DMS53 (cell line): ENCODE results near the gene NECTIN4.
A peak's percentile ranks its signal among the peaks of the same experiment; 100 is the strongest.
"Not testable (repeated sequence)": the region's sequence is repeated elsewhere in the genome, so short reads cannot be mapped to it uniquely, and the experiment has no call there.

Experiments
- DNase-seq: peaks from one replicate; lab custom pipeline; 2025; lab: John Stamatoyannopoulos, UW

The NECTIN4 gene

DNA sequence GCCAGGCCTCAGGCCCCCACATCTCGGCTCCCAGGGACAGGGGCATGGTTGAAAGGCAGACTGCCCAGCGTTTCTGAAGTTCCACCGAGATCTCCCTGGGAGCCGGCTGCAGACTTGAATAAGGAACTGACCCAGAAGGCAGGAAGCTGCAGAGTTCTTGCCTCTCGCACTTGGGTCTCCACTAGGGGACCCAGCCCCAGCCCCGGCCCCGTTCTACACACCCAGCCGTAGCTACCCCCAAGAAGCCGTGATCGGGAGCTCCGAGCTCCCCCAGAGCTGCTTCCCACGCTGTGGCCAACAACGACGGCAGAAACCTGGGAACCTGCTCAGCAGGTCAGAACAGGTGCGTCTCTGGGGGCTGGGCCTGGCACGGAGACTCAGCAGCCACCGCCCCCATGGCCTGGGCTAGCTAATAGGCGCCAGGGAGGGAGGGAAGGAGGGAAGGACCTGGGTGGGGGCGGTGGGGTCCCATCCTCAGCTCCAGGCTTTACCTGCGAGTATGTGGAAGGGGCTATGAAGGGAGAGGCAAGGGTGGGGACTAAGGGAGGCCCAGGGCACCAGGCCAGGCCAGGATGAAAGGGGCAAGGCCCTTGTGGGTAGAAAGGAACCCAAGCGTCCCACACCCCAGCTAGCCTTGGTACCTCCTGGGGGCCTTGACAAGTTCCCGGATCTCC, at the start of gene NECTIN4:
Gene NECTIN4 (minus strand): TSS at position 308 of the 674 bp plus-strand sequence. CDS start 262 bp downstream, at position 46.
- DNase-seq, result peak; percentile 90

DNA sequence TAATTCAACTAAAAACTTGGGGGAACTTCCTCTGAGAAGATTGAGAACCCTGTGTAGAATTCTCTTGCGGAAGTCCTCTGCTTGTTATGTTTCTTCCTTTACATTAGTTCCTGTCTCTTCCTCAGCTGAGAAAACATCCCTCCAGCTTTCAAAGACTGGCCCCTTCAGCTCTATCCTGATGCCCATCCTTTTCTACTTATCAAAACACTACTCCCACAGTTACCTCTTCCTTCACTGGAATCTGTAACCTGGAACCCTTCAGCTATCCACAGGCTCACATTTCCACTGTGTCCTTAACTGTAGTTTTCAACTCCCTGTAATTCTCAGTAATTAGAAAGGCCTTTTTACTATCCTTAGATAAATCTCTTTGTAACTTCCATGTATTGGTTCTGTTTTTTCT, 49.1 kb upstream of the NECTIN4 start:
- no peak for DNase-seq

DNA sequence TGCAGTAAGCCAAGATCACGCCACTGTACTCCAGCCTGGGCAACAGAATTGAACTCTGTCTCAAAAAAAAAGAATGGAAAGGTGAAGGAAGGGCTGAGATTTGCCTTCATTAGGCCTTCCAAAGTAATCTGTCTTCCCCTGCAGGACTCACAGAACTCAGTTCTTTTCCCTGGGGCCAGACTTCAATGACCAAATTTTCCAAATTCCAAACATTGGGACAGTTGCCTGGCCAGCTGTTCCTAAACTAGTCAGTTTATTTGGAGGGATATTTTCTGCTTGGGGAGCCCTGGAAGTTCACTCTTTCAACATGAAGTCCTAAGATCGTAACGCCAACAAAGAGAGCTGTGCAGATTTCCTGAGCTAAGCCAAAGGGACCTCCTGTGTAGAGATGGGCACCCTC, 48.5 kb upstream of the NECTIN4 start:
- no peak for DNase-seq

DNA sequence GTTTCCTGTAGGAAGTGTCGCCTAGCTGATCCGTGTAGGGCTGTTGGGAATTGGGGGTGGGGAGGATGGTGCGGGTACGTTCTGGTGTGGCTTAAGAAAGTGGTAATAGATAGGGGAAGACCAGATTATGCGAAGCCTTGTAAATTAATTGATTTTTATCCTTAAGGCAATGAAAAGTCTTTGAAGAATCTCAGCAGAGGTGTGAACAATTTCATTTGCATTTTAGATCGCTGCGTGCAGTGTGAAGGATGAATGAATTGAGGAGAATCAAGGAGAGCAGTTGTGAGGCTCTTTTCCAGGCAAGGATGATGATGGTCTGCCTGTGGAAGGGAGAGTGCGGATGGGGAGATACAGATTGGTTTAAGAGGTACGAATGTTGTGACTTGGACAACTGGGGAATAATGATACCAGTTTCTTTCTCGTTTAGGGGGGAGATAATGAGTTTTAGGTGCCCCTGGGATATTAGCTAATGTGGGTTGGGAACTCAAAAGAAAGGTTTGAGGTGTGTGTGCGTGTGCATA, 43.9 kb upstream of the NECTIN4 start:
- peak; percentile 63 for DNase-seq

DNA sequence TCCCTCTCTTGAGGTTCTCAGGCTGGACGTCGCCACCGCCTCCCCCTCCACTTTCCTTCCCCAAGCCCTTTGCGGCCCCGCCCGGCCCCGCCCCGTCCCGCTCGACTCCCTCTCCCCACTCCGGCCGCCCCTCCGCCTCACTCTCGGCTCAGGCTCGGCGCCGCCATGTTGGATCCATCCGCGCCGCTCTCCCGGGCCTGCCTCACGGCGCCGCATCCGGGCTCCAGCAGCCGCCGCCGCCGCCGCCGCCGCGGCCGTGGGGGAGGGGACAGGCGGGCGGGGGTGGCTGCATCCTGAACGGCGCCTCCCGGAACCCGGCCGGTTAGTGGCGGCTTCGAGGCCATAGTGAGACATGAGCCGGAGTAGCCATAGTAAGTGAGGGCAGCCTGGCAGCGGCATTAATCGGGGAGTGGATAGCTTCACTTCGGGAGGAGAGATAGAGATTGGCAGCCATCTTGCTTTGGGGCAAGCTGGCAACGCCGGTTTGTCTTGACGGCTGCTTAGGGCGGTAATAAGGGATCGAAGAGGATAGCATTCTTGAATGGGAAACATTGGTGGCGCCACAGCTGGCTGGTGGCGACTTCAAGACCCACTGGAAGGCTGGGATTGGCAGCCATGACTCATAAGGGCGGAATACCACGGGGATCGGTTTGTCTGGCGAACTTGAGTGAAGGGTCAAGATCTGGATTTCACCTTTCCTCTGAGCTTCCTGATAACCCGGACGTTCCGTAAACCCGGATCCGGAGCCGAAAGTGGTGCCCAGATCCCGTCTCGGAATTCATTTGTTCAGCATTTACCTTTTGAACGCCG, 43.3 kb upstream of the NECTIN4 start, which contains the start of gene DEDD:
Gene DEDD (minus strand): TSS at position 258 of the 810 bp plus-strand sequence. CDS start 8,205 bp downstream, outside the sequence.
- peak; percentile 98 for DNase-seq

DNA sequence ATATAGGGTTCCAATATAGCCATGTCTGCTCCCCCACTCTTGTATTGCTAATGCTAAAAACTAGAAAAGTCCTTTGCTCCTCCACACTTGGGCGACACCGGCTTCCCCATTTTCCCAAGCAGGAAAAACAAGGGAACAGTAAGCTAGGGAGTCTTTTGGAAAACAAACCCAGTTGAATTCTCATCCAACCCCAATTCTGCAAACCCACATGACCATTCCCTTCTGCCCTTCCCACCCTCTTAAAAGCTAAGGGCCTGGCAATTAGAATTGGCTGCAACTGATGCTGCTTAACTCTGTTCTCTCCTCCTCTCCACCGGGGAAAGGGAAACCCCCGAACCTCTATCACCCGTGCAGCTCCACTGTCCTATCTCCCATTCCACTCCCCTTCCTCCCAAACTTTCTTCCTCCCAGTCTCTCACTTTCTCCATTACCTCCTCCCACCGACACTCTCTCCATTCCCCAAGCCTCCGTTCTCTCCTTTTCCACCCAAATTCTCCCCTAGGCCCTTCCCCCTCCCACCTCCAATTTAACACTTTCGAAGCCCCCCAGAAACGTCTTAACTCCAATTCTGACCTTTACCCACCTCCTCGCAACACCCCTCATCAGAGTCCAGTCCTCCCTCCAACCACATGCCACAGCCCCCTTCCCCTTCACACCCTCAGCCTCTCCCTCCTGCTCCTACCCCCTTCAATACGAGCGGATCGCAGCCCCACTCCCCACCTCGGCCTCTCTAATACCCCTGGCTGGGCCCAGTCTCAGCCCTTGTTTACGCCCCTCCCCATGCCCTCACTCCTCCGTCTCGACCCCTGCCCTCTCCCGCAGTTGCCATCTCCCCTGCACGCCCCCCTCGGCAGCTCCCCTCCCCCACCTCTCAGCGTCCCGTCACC, 42.4 kb upstream of the NECTIN4 start:
- peak; percentile 34 for DNase-seq

DNA sequence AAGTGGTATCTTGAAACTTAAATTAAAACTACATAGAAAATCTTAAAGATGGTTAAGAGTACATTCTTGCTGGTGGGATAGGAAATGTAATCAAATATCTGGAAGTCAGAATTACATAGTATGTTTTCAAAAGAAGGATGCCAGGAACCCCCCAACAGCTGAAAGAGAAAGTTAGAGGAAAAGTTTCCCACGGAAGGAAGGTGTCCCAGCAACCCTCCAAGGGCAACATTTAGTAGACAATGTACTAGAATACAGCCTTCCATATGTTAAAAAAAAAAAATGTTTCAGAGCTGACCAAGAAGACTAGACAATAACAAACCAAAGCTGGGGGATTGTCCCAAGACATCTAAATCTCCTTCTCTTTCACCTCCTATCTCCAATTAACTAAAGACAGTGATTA, 40.9 kb upstream of the NECTIN4 start:
- DNase-seq, result no peak

DNA sequence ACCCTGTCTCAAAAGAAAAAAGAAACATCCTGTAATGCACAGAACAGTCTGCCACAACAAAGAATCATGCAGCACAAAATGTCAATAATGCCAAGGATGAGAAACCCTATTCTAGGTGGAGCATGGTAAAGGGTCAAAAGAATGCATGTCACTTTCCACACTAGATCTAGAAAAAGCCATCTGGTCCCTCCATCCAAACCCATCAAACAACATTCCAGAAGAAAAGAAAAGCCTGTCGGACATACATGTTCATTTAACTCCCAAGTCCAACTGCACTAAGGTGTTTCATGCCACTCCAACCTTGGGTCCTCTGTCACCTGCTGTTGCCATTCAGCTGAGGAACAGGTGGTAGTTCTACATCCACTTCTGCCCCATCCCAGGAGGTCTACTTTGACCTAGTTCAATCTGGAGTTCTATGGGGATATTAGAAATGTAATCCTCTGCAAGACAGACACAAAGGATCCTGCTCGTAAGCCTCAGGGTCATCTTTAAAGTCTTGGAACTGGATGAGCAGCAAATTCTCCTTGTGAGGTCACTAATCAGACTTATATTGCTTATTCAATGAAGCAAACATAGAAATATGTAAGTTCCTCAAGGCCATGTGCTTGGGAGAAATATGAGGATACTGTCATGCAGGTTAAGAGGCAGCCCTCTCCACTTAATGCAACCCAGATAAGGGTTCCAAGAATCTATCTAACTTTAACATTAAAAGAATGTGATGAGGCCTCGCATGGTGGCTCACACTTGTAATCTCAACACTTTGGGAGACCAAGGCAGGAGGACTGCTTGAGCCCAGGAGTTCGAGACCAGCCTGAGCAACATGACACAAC, 39.4 kb upstream of the NECTIN4 start:
- DNase-seq, result no peak

DNA sequence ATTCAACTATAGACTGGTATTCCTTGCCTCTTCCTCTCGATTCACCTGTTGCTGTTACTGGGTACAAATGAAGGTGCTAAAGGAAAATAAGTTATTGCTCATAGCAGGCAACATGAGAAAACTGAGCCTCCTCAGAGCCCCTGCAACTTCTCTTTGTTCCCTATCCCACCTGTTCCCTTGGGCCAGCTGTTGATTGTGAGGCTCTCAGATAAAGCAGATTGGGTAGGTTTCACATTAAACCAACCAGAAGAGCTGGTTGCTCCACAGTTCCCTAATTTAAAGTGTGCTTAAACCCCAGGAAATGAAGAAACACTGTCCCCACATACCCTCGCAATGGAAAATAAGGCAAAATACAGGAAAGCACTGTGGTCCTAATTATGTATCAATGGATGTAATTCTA, 38.3 kb upstream of the NECTIN4 start:
- no peak for DNase-seq

DNA sequence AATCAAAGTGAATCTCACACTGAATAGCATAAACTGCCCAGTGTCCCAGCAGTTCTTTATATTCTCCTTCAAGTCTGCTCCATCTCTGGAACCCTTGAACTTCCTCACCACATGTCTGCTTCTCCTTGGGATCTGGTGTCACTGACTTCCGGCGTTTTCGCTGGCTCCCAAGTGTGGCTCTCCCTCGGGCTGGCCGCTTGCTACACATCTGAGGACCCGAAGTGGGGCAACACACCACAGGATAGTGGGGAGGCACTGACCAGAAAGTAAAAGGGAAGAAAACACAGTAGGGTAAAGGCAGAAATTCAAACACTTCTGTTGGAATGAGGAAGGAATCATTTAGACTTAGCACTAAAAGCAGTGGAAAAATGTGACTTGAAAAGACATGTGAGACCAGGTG, 33.6 kb upstream of the NECTIN4 start:
- no peak for DNase-seq

DNA sequence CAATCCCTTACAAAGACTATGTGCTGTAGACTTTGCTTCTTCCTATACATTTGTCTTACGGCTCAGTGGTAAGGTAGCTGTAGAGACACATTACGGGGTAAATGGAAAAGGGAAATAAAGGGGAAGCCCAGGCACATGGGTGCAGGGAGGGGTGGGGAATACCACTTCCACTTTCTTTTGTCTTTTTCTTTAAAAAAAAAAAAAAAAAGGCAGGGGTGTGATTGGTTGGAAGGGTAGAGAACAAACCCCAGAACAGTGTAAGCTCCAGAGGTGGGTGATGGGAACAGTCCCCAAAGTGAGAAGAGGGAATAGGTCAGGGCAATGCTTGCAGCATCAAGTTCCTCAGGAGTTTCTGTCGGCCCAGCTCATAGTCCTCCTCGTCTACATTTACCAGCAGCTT, 32.5 kb upstream of the NECTIN4 start:
- DNase-seq, result no peak

DNA sequence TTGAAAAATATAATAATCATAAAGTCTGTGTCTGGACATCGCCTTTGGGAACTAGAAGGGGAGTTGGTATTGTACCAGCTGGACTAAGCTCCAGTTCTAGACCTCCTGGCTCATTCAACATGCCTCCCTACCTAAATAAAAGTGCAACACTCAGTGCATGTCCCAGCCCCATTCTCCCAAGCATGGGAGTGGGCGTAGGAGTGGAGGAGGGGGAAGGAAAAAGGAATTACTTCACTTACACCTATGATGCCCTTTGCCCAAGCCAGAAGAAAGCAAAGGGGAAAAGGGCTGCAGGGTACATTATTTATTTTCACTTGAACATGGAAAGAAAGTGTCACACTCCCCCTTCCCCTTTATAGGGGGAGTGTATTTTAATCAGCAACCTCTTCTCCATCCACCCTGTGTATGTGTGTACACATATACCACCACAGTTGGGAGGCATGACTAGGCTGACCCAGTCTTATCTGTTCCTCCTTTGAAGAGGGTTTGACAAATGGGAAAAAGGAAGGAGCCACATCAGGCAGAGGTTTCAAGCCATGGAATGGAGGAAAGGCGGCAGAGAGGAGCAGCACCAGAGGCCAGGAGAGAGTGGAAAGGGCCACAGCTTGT, 31.8 kb upstream of the NECTIN4 start:
- no peak for DNase-seq

DNA sequence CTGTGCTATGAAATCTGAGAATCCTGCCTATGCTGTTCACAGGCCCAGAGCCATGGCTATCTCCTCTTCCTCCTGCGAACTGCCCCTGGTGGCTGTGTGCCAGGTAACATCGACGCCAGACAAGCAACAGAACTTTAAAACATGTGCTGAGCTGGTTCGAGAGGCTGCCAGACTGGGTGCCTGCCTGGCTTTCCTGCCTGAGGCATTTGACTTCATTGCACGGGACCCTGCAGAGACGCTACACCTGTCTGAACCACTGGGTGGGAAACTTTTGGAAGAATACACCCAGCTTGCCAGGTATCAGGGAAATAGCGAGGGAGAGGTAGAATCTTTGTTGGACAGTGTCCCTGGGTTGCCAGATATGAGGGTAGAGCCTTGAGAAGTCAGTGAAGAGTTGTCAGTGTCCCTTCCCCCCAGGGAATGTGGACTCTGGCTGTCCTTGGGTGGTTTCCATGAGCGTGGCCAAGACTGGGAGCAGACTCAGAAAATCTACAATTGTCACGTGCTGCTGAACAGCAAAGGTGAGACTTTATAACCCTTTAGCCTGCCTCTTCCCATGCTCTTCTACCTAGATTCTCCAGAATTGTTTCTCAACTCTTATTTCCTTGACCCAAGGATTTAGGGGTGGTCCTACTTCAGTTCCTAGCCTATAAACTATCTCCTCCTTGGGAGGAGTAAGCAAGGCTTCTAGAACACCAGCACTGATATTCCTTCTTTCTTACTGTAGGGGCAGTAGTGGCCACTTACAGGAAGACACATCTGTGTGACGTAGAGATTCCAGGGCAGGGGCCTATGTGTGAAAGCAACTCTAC, 29.9 kb upstream of the NECTIN4 start:
- peak; percentile 46 for DNase-seq

DNA sequence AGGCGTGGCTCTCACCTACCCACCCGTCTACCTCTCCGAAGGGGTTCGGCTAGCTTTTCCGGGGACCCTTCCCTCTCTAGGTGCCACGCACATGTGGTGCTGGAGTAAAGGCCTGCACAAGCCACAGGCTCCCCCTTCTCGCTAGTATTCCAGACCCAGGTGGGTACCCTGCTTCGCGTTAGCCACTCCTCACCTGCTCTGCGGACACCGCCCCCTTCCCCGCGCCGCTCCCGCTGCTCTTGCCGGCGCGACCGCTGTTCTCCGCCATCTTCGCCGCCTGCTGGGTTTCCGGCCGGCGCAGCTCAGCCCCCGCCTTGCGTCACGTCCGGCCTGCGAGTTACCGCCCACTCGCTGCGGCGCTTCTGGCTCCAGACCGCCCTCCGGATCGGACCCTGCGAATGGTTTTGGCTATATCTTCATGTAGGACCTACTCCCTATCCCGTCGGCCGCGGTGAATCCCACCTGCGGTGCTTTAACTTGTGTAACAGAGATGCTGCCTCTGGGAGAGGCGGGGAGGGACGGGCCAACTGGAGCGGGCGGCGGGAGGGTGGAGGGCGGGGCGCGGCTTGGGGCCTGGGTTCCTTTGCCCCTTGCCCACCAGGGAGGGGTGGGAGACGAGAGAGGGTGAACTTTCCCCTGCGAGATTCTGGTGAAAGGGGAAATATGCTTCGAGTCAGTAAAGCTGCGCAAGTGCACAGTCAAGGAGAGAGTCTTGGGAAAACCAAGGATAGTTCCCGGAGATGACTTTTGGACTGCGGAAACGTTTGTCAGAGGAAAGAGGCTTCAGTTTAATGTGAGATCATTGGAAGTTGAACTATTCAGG, 28.6 kb upstream of the NECTIN4 start, which contains the start of the genes NIT1 and PFDN2:
Gene NIT1 (plus strand): TSS at position 347 of the 823 bp plus-strand sequence. CDS start 72 bp downstream, at position 419.
Gene PFDN2 (minus strand): TSS at position 279 of the 823 bp plus-strand sequence. CDS start 11 bp downstream, at position 268.
- peak; percentile 90 for DNase-seq

DNA sequence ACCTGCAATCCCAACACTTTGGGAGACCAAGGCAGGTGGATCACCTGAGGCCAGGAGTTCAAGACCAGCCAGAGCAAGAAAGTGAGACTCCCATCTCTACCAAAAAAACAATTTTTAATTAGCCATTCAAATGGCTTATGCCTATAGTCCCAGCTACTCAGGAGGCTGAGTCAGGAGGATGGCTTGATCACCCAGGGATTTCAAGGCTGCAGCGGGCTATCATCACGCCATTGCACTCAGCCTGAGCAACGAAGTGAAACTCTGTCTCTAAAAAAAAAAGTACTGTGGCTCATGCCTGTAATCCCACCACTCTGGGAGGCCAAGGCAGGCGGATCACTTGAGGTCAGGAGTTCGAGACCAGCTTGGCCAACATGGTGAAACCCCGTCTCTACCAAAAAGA, 26.6 kb upstream of the NECTIN4 start:
- not testable (repeated sequence) for DNase-seq

DNA sequence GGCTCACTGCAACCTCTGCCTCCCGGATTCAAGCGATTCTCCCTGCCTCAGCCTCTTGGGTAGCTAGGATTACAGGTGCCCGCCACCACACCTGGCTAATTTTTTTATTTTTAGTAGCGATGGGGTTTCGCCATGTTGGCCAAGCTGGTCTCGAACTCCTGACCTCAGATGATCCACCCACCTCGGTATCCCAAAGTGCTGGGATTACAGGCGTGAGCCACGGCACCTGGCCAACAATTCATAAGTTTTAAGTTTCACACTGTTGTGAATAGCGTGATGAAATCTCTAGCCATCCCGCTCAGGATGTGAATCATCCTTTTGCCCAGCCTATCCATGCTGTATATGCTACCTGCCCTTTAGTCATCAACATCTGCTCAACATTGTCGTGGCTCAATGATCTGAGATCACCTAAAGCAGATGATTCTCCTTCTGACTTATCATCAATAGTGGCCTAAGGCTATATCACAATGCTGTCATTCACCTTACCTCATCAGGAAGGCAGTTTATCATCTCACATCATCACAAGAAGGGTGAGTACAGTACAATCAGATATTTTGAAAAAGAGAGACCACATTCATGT, 25.9 kb upstream of the NECTIN4 start:
- peak; percentile 71 for DNase-seq

DNA sequence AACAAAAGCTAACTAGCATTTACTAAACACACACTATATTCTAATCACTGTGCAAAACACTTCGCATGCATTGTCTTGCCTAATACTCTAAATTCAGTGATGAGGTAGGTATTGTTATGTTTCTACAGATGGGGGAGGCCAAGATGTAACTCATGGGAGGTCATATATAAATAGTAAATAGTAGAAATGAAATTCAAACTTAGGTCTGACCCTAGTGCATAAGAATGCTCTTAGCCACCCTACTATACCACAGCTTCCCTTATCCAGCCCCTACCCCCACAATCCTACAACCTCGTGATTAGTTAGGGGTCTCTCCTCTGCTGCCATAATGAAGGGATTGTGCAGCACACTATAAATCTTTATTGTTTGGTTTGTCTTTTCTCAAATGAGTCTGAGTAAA, 25.2 kb upstream of the NECTIN4 start:
- DNase-seq, result no peak

DNA sequence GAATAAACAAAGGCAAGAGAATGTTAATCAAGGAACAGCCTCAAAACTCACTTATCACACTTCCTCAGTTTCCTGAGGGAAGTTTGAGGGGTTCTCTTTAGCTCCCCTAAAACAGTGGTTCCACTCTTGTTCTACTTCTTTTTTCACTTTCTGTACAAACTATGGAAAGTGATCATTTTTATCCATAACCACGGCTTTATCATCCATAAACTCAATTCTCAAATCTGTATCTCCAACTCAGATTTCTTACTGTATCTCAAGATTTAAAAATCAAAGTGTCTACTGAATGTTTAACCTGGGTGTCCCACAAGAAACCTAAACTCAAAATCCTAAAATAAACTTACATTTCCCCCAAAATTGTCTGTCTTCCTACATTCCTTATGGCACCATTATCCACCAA, 24.6 kb upstream of the NECTIN4 start:
- no peak for DNase-seq
